Posterior vena cava (tissue), 2 donors: Measurements from ENCODE around the gene FAM163A. TPM values are rescaled to one million over a fixed set of nuclear protein-coding genes. Genes with fewer than 3 reads are reported as not detected.

Experiments
- DNase-seq: peaks from one replicate; pipeline ENCODE4 v3.0.0-alpha.2; 2020; ENCODE audit warnings: low spot score
- intact Hi-C, 2 donors: fragments of 100-400 bp; cut with DNase I; formaldehyde crosslinking; loops; one replicate each; pipeline versions ENCODE4 v1.14.1 to v1.14.2; 2022 to 2023
- total RNA-seq, 2 donors: library from RNA; stranded (reverse); fragmentation: NEBNext Ultra II Directional; extraction: Animal tissue kit (Norgen Biotek cat#: 25700); gene quantifications; one replicate each; pipeline ENCODE4 v1.2.1, GENCODE V29; 2021
- donor health status: DM: yes; HTN: yes; CAD: no.
- donor health status: DM: yes; HTN: yes; CAD: no.

The FAM163A gene
- total RNA-seq, 2 donors from 2014 or later, result 0.10 TPM; not detected in 1

DNA sequence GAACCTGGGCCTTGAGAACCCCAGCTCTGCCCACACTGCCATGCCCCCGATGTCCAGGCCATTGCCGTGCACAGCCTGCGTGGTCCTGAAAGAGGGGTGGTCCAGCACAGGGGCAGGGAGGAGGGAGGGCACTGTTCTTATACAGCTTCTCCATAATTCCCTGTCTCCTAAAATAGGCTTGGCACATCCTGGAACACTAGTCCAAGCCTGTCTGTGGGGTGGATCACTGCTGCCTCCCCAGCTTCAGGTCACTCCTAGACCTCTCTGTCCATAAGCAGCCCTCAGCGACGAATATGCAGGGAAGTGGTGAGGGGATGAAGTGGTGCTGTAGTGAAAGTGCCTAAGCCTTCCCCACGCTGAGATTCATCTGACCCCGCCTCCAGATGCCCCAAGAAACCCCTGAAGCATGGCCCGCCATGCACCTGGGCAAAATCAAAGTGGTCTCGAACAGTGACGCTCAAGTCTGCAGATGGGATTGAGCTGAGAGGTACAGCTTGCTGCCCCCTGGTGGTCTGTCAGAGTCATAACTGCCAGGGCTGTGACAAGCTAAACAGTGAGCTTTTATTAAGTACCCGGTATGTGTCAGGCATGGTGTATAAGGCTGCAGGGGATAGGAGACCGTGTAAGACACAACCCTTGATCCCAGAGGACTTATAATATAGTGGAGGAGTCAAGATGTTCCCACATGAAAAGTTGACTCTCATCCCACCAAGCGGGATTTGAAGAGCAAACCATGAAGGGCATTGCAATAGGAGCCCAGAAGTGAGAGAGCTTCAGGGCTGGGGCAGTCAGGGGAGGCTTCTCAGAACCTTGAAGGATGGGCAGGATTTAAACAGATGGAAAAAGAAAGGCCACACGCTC lies 66.6 kb downstream of the FAM163A start:
- intact Hi-C loops, result loop anchor here (5.0 kb wide), 2 partner anchors 102 to 107 kb away; no protein-coding TSS in a partner anchor
- DNase-seq, result no peak

DNA sequence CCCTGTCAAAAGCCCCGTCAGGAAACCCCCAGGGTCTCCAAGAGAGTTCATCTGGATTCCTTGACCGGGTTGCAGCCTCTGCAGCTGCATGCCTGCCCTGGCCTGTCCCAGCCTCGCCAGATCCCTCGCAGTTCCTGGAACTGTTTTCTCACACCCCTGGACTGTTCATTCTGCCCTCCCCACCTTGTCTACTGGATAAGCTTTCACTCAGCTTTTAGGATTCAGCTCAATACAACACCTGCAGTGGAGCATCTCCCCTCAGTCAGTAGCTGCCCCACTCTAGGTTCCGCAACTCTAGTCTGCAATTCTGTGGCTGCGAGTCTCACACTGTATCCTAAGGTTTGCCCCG lies 67.2 kb downstream of the FAM163A start:
- intact Hi-C loops, result loop anchor here (5.0 kb wide), 2 partner anchors 103 to 108 kb away; no protein-coding TSS in a partner anchor
- DNase-seq, result no peak

- DNase-seq, result no peak
- intact Hi-C loops, result loop anchor here (5.0 kb wide), 2 partner anchors 105 to 110 kb away; no protein-coding TSS in a partner anchor
Observed at GRCh38 chr1:179812501-179813292, 69.6 kb downstream of the FAM163A start.

DNA sequence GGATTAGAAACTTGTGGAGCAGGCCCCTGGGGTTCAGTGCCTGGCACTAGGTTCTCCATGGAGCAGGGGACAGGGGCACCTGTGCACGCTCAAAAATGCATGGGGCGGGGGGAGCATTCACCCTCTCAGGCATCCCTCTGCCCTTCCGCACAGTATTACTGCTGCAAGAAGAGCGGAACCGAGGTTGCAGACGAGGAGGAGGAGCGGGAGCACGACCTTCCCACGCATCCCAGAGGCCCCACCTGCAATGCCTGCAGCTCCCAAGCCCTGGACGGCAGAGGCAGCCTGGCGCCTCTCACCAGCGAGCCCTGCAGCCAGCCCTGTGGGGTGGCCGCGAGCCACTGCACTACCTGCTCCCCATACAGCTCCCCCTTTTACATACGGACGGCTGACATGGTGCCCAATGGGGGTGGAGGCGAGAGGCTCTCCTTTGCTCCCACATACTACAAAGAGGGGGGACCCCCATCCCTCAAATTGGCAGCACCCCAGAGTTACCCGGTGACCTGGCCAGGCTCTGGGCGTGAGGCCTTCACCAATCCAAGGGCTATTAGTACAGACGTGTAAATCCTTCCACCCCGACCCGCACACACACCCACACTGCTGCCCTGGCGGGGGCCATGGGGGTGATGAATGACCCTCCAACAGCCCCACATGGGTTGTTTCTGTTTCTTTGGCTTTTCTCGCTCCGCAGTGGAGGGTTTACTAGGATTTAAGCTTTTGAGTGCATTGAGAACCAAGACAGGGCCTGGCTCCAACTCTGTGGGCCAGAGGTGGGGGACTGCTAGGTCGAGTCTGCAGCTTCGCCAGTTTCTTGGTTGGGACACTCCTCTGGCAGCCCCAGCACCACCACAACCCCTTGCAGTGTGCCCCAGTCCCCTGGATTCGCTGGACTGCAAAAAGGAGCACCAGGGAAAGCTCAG lies 70.8 kb downstream of the FAM163A start:
- intact Hi-C loops, result loop anchor here (5.0 kb wide), 2 partner anchors 107 to 112 kb away; no protein-coding TSS in a partner anchor
- DNase-seq, result no peak

- no peak for DNase-seq
- intact Hi-C loops, result loop anchor here (5.0 kb wide), 2 partner anchors 107 to 112 kb away; no protein-coding TSS in a partner anchor
Observed at GRCh38 chr1:179814546-179814838, 71.4 kb downstream of the FAM163A start.

DNA sequence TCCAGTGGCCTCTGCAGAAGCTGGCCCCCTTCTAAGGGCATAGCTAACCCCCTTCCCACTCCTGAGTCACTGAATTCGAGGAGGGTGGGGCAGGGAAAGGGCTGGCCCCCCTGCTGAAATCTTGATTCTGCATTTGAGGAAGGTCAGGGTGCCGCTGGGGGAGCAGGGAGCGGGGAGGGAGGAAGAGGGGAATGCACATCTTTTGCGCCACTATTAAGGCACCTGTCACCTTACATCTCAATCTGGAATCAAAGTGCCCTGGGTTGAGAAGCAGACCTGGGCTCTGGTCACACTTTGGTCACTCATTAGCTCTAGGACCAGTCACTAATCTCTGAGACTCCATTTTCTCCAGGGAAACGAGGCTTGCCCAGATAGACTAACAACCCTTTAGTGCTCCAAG lies 72.5 kb downstream of the FAM163A start:
- intact Hi-C loops, result no loop called here
- no peak for DNase-seq

- intact Hi-C loops, result no loop called here
- DNase-seq, result no peak
Observed at GRCh38 chr1:179816196-179816960, 73.3 kb downstream of the FAM163A start.

DNA sequence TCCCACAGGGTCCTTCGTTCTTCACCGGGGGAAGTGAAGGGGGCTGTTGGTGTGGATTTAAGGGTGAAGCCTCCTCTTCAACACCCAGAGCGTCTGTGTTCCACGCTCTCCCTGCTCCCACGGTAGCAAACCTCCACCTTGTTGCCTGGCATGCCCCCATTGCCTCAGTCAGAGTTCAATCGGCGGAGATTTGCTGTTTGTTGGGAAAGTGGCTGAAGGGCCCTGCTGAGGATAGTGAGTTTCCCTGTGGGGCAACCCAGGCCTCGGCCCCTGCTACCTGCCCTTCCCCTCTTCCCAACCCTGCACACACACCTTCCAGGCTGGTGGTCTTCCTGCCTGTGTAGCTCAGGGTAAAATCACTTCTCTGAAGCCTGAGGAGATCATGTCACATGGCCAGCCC lies 74.0 kb downstream of the FAM163A start:
- intact Hi-C loops, result no loop called here
- DNase-seq, result no peak

DNA sequence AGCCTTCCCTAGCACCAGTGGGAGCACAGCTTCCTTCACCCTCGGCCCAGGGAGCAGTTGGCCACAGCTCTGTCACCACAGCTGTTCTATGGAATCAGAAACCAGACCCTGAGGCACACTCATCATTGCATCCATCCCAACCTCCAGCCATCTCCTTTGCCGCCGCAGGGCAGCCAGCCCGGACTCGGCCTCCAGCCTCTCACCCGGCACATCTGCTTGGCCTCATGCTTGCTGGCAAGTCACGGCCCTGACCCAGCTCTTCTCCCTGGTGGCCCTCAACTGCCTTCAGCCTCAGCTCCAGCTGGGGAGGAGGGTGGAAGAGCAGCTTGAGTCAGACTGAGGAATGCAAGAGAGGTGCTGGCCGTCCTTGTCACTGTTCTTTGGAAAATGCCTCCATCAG lies 74.7 kb downstream of the FAM163A start:
- intact Hi-C loops, result no loop called here
- no peak for DNase-seq

DNA sequence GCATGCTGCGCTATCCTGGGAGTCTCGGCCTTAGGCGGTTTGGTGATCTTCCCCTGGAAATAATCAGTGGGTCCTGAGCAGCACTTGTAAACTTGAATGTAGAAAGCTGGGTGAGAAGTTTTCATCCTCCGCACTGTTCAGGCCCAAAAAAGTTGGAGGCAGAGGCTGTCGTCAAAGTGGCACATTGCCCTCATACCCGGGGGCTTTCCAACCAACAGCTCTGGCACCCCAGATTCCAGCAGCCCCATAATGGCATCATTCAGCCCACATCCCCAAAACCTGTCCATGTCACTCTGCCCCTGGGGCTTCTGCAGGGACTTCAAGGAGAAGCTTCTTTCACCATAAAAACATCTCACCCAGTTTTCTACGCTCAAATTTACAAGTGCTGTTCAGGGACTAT lies 75.2 kb downstream of the FAM163A start:
- DNase-seq, result no peak
- intact Hi-C loops, result no loop called here

DNA sequence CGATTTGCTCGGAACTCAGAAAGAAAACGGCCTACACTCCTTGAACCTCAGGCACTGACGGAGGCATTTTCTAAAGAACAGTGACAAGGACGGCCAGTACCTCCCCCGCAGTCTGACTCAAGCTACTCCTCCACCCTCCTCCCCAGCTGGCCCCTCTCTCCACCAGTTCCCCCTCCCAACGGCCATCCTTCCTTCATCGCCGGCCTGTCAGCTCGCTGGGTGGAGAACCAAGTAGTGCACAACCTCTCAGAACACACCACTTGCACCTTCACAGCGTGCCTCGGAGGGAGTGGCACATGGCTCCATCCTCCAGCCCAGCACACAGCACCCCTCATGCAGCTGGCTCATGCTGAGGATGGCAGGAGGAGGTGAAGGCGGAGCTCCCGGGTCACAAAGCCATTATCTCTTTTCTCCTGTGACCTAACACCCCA lies 75.7 kb downstream of the FAM163A start:
- no peak for DNase-seq
- intact Hi-C loops, result no loop called here

GRCh38 chr1:179820226-179820970 lies 77.3 kb downstream of the FAM163A start:
- no peak for DNase-seq
- intact Hi-C loops, result no loop called here

DNA sequence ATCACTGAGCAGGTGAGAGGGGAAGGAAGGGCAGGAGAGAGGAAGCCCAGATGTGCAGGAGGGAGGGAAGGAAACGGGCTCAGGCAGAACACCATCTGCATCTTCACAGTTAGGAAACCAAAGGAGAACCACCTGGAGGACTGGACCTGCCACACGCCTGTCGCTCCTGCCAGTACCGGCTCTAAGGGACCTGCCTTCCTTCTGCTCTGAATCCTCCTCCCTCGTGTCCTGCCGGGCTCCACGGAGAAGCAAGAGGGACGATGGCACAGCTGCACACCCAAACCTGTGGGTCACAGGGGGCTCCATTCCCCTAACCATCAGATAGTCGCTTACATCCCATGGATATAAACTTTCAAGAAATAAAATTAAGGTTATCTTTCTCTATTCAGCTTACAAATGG lies 78.4 kb downstream of the FAM163A start:
- intact Hi-C loops, result no loop called here
- no peak for DNase-seq

GRCh38 chr1:179822065-179822464 lies 79.0 kb downstream of the FAM163A start:
- no peak for DNase-seq
- intact Hi-C loops, result no loop called here

DNA sequence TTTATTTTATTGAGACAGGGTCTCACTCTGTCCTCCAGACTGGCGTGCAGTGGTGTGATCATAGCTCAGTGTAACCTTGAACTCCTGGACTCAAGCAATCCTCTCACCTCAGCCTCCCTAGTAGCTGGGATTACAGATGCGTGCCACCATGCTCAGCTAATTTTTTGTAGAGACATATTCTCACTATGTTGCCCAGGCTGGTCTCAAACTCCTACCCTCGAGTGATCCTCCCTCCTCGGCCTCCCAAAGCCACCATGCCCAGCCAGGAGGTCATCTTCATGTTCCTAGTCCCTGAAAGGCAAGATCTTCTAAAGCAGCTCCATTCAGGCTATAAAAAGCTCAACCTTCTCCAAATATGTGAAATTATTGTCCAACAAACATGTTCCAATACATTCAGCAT lies 80.6 kb downstream of the FAM163A start:
- DNase-seq, result no peak
- intact Hi-C loops, result no loop called here

GRCh38 chr1:179824265-179824664 lies 81.2 kb downstream of the FAM163A start:
- intact Hi-C loops, result no loop called here
- no peak for DNase-seq

- intact Hi-C loops, result no loop called here
- DNase-seq, result no peak
Observed at GRCh38 chr1:179825206-179825605, 82.1 kb downstream of the FAM163A start.

DNA sequence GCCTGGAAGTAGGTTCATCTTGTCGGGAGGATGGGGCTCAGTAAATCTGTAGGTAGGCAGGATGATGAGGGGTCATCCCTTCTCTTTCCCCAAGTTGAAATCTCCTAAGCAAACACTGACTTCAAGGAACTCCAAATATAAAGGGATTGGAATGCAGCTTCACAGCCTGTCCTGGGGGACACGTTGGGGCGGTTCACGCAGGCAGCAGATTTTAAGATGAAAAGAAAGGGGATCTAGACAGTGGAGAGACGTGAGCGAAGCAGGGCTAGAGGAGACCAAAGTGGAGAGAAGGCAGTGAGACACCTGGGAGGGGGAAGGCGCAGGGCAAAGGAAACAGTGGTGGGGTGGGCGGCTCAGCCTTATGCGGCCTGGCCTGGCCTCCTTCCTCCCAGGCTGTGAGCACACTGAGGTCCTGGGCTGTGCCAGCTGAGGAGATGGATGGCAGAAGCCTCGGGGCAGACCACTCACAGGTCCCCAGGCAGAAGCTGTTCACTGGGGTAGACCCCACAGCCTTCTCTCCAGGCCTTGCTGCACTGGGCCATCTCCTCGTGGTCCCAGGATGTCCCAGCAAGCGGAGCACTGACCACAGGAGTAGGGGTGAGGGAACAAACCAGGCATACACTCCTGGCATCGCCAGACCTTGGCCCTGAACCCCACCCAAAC lies 82.8 kb downstream of the FAM163A start:
- no peak for DNase-seq
- intact Hi-C loops, result no loop called here
